Medulla oblongata (tissue), 1 donor: ENCODE results near the gene MAPKAPK5.
A peak's percentile ranks its signal among the peaks of the same experiment; 100 is the strongest.
"Not testable (repeated sequence)": the region's sequence is repeated elsewhere in the genome, so short reads cannot be mapped to it uniquely, and the experiment has no call there.

Source experiments
- DNase-seq: peaks from one replicate; pipeline ENCODE4 v3.0.0-alpha.2; 2015; ENCODE audit errors: extremely low spot score

MAPKAPK5 gene, protein sequence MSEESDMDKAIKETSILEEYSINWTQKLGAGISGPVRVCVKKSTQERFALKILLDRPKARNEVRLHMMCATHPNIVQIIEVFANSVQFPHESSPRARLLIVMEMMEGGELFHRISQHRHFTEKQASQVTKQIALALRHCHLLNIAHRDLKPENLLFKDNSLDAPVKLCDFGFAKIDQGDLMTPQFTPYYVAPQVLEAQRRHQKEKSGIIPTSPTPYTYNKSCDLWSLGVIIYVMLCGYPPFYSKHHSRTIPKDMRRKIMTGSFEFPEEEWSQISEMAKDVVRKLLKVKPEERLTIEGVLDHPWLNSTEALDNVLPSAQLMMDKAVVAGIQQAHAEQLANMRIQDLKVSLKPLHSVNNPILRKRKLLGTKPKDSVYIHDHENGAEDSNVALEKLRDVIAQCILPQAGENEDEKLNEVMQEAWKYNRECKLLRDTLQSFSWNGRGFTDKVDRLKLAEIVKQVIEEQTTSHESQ

DNA sequence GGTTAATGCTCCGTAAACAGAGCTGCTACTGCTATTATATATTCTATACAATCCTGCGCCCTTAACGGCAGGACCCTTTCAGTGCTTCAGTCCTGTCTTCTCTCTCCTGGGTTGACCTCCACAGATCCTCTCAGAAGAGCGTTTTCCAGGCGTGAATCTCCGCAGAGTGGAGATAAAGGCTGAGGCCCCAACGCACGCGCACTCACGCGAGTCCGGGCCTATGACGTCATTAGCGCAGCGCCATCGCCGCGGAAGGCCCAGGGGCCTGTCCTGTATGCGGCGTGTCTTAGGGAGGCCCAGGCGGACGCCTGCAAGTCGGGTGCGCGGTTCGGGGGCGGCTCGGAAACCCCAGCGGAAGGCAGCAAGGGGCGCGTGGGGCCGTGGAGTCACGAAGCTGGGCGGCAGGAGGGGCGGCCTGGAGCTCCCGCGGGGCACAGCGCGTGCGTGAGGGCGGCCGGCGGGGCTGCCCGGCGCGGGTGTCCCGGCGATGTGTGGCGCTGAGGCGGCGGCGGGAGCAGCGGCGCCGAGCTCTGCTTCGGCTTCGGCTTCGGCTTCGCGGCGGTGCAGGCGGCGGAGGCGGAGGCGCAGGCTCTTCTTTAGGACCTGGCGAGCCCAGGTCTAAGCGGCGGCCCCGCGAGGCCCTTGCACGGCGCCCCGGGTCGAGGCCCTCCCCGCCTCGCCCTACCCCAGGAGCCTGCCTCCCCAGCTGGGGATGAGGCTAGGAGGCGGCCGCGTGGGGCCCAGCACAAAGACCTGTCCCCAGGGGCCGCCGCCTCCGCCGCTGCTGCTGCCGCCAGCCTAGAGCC is at the start of gene MAPKAPK5:
Gene MAPKAPK5 (plus strand): TSS at position 479 of the 806 bp plus-strand sequence. CDS start 506 bp downstream, outside the sequence.
- peak; percentile 91 for DNase-seq

DNA sequence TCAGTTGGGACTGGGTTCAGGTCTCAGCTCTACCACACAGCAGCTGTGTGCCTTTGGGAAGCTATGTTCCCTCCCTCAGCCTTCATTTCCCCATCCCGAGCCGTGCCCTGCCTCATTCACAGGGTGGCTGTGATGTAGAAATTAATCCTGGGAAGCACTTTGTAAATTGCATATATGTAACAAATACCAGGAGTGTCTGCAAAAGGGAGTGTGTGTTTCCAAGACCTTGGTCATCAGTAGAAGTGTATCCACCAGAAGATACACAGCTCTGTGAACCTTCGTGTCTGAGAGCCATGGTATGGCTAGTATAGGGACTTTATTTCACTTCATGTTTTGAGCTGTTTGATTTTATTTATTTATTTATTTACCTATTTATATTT is 49.2 kb upstream of the MAPKAPK5 start:
- no peak for DNase-seq

DNA sequence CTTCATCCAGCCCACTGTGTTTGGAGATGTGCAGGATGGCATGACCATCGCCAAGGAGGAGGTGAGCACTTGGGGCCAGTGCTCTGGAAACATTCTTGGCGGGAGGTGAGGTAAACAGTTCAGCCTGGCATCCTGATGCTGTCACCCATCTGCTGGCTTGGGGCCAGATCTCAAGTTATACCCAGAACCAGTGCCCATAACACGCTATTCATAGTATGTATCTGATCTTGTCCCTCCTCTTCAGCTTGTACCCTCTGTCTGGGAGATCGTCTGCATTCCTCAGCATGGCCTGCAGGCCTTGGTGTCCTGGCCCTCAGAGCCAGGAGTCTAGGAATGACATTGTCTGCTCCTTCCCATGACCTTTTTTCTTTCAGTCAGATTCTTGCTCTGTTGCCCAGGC is 43.8 kb upstream of the MAPKAPK5 start:
- DNase-seq, result no peak

DNA sequence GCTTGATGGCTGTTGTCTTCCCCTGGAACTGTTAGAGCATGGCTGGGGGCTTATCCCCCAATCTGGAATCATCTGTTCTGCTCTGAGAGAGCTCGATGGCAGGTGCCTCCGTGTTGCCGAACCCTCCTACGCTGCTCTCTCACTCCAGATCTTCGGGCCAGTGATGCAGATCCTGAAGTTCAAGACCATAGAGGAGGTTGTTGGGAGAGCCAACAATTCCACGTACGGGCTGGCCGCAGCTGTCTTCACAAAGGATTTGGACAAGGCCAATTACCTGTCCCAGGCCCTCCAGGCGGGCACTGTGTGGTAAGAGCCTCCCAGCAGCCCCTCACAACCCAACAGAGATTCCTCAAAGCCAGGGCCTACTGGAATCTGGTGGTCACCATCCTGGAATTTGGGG is 42.3 kb upstream of the MAPKAPK5 start:
- DNase-seq, result no peak

DNA sequence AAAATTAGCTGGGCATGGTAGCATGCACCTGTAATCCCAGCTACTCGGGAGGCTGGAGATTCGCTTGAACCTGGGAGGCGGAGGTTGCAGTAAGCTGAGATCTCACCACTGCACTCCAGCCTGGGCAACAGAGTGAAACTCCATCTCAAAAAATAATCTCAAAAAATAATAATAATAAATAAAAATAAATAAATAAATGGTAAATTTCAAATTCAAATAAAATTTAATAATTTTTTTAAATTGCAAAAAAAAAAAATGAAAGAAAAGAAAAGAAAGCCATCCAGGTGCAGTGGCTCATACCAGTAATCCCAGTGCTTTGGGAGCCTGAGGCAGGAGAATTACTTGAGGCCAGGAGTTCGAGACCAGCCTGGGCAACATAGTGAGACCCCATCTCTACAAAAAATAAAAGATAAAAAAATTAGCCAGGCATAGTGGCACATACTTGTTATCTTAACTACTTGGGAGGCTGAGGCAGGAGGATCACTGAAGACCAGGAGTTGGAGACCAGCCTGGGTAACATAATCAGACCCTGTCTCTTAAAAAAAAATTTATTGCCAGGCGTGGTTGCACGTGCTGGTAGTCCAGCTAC is 38.9 kb upstream of the MAPKAPK5 start:
- DNase-seq, result no peak

DNA sequence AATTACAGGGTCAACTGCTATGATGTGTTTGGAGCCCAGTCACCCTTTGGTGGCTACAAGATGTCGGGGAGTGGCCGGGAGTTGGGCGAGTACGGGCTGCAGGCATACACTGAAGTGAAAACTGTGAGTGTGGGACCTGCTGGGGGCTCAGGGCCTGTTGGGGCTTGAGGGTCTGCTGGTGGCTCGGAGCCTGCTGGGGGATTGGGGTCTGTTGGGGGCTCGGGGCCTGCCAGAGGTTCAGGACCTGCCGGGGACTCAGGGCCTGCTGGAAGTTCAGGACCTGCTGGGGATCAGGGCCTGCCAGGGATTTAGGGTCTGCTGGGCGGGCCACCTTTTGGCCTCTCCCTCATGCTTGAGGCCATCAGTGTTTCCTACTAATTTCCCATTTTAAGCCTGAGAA is 38.2 kb upstream of the MAPKAPK5 start:
- DNase-seq, result no peak

DNA sequence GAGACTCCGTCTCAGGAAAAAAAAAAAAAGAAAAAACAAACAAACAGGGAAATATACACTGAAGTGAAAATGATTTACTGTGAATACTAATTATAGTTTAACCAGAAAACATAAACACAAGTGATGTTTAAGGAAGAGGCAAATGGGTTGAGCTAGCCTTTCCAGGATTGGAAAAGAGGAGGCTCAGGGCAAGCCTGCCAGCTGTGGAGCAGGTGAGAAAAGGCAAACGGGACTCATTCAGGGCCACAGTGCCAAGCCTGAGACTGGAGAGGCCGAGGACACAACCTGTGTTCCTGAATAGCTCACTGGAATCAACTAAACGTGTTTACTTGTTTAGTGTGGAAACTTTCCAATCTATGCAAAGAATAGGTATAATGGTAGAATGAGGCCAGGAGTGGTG is 35.7 kb upstream of the MAPKAPK5 start:
- DNase-seq, result no peak

DNA sequence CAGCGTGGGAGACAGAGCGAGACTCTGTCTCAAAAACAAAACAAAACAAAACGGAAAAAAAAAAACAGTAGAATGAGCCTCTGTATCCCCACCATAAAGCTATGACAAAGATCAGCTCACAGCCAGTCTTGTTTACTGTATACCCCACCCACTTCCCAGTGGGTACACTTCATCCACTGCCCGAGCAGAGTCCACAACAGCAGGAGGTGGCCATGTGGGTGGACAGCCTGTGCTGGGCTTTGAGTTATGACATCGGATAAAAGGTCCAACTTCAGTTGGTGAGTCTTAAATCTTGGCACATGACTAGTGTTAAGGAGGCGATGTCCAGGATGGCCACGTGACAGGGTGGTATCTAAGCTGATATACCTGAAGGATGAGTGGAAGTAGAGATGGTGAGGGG is 34.8 kb upstream of the MAPKAPK5 start:
- DNase-seq, result no peak

DNA sequence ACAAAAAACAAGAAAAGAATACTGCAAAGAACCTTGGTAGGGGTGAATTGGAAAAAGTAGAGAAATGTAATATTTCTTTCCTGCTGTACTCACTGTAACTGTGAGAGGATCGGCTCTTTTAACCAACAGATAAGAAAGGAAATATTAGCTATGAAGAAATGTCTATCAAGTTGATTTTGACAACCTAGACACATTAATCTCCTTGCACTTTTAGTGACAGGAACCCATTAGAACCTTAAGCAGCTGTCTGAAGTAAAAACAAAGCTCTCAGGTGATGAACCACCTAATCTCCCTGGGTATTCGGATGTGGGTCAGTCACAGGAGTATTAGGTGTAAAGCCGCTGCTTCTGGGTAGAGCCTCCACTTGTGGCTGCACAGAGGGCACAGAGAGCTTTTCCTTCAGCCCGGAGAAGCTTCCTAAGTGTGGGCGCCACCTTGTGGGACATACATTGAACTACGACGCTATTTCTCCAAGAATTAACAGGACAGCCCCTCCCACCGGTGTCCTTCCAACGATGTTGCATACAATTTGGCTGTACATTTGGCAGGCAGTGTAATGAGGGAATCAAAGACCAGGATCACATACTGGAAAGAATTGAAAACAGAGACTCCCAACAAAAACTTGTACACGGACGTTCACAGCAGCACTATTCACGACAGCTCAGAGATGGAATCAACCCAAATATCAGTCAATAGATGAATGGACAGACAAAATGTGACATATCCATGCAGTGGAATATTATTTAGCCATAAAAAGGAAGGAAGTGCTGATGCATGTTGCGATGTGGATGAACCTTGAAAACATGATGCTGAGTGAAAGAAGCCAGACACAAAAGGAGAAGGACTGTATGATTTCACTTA is 28.9 kb upstream of the MAPKAPK5 start:
- DNase-seq, result peak; percentile 93

DNA sequence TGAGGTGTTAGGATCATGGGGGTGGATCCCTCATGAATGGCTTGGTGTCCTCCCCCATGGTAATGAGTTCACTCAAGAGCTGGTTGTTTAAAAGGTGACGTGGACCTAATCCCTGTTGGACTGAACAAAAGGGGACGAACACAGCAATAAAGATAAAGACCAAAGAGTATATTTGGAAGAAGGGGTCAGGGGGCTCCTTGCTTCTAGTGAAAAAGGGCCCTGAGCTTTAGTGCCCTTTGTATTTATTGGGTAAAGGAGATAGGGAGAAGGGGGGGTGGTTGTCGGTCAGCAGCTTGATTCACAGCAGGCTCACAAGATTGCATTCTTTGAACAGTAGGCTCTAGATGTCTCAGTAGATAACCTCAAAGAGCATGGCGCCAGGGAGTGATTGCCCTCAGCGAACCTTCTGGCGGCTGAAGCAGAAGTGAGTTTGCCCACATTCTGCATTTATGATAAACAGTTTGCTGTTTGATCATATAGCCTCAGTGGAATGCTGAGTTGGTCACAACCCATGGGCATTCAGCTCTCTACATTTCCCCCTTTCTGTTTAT is 25.9 kb upstream of the MAPKAPK5 start:
- DNase-seq, result no peak

DNA sequence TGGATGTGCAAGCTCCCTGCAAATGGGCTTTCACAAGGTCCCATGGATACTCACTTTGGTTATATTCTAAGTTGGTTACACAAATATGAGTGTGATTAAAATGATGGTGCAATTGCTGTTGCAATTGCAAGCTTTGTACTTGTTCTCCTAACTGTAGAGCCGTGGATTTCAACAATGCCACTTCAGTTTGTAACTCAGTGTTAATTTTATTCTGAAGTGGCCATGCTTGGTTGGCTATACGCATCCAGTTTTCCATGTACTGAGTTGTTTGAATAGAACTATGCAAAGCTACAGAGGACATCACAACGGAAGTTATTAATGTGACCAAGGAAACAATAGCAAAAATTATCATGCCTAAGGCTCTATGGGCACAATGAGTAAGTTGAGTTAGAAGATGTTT is 25.1 kb upstream of the MAPKAPK5 start:
- not testable (repeated sequence) for DNase-seq

DNA sequence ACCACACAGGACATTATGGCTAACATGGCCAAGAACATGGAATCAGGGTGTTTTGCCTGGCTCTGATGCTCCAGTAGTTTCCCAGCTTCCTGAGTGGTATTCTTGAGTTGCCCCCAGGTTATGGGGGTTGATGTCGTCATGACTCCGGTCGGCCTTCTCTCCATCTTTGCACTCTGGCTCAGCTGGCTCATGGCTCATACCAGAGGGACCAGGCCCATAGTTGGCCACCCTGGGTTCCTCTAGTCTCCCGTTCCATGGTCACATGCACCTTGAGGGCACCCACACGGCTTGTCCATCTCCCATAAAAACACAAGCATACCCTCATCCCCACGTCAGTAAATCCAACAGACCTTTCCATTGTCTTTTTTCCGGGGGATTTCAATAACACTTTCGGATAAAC is 23.7 kb upstream of the MAPKAPK5 start:
- no peak for DNase-seq

DNA sequence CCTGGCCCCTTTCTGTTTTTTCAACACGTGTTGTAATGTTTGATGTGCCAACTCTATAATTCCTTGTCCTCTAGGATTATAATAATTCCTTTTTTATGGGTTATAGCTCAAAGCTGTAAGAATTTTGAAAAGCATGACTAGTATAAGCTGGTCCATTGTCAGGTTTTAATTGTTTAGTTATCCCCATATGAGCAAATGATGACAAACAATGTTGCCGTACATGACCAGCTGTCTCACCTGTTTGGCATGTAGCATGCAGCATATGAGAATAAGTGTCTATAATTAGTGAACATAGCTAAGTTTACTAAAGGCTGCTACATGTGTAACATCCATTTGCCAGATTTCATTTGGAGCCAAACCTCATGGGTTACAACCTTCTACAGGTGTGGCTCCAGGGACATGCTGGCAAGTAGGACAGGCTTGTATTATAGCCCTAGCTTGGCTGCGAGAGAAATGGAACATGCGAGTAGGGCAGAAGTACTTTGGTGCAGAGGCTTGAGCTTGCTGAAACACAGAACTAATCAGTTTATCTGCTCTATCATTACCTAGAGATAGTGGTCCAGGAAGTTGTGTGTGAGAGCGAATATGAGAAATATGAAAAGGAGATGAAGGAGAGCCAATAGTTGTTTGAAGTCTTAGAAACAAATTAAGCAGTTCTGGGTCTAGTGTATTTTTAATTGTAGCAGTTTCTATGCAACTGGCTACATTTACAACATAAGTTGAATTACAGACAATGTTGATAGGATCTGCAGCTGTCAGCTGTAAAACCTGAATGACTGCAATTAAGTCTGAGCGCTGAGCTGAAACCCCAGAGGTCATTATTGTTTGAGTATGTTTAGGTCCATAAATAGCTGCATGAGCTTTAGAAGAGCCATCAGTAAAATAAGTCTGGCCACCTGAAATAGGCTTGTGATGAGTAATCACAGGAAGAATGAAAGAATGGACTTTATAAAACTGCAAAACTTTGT is 22.6 kb upstream of the MAPKAPK5 start:
- no peak for DNase-seq

DNA sequence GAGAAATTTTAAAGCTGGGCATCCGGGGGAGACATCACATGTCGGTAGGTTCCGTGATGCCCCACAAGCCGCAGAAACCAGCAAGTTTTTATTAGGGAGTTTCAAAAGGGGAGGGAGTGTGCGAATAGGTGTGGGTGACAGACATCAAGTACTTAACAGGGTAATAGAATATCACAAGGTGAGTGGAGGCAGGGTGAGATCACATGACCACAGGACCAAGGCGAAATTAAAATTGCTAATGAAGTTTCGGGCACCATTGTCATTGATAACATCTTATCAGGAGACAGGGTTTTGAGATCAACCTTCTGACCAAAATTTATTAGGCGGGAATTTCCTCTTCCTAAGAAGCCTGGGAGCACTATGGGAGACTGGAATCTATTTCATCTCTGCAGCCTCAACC is 21.2 kb upstream of the MAPKAPK5 start:
- DNase-seq, result not testable (repeated sequence)

DNA sequence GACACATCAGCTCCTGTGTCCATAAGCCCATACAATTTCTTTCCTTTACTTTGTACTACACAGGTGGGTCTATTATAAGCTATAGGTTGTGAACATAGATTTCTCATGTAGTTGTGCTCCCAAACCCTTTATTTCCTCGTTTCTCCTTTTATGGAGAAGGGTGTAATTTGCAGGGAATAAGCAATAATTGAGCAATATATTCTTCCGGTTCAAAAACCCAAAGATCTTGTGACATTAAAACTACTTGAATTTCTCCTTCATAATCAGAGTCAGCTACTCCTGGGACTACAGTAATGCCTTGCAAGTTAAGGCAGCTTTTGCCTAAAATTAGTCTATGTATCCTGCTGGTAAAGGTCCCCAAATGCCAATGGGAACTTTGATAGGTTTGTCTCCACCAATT is 19.1 kb upstream of the MAPKAPK5 start:
- no peak for DNase-seq

DNA sequence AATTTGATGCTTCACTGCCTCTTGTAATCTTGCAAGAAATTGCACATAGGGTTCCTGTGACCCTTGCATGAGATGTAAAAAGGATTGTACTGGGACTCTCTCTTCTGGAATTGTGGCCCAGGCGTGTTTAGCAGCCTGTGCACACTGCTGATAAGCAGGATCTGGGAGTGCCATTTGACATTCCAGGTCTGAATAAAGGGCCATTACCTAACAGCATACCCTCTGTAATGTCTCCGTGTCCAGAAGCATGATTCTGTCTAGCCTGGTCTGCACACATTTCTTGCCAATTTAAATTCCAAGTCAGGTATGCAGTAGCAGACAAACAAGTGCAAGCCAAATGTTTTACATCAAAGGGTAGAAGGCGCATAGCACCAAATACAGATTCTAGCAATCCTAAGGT is 18.1 kb upstream of the MAPKAPK5 start:
- no peak for DNase-seq

DNA sequence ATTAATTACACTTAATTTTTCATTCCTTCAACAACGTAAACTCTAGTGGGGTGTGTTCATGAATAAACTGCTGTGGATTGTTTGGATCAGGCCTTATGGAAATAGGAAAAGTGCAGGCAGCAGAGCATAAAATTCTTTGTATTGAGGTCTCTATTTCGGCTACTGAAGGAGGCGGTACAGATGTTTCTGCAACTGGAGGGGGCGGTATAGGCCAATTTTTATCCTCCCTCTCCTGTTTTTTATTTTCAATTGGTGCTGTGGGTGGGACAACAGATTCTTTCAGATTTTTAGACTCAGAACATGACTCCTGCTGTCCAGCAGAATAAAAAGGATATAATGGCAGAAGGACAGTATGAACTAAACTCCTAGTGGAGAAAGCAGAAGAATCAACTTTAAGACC is 17.7 kb upstream of the MAPKAPK5 start:
- not testable (repeated sequence) for DNase-seq

DNA sequence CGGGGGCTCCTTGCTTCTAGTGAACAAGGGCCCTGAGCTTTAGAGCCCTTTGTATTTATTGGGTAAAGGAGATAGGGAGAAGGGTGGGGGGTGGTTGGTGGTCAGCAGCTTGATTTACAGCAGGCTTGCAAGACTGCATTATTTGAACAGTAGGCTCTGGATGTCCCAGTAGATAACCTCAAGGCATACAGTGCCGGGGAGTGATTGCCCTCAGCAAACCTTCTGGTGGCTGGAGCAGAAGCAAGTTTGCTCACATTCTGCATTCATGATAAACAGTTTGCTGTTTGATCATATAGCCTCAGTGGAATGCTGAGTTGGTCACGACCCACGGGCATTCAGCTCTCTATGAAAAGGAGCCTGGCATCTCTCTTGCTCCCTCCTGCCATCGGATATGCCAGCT is 16.5 kb upstream of the MAPKAPK5 start:
- no peak for DNase-seq

DNA sequence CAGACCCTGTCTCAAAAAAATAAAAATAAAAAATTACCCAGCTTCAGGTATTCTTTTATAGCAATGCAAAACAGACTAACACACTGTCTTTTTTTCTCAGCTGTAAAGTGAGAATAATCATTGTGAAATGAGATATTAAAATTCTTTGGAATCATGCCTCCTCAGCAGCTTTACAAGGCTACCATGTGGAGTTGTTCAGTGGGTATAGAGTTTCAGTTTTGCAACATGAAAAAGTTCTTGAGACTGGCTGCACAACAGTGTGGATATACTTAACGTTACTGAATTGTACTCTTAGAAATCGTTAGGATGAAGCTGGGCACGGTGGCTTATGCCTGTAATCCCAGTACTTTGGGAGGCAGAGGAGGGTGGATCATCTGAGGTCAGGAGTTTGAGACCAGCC is 15.7 kb upstream of the MAPKAPK5 start:
- DNase-seq, result no peak

DNA sequence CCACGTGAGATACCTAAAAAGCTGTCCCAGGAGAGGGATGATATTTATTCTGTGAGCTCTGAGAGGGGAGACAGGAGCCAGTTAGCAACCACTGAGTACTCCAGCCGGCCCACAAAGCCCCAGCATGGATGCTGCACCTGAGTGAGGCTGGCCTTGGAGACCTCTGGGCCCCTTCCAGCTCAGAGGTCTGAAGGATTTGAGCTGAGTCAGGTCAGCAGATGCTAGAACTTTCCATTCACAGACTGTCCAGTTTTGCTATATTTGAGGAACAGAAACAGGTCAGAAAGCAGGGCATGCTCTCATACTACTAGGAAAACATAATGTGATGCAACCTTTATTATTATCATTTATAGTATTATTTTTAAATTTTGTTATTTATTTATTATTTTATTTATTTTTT is 15.0 kb upstream of the MAPKAPK5 start:
- DNase-seq, result peak; percentile 37
